Measurements from ENCODE around the gene ZNF562. TPM values are rescaled to one million over a fixed set of nuclear protein-coding genes. Genes with fewer than 3 reads are reported as not detected.
A peak's percentile ranks its signal among the peaks of the same experiment; 100 is the strongest.

ZNF562 gene
- total and polyA plus RNA-seq, 2 donors (not counting 3 experiments of a cell fraction or from before 2014, with no cell fraction given) = 6.3 to 27.0 TPM

DNA sequence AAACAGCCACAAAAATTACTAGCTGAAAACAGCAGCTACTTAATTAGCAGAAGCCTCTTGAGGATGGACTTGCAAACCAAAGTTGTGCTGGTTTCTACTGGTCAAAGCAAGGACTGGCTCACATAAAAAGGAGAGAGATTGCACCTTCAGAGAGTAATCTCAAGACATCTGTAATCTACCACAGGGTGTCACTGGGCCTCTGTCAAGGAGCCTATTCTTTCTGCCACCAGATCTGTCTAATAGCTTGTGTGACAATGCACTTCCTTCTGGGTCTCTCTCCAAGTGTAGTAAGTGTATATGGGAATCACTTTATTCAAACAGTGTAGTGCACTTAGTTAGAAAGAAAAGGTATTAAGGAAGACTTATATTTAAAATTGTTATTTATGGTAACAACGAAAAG, 29.4 kb downstream of the ZNF562 start:
- H3K4me1 ChIP-seq (ENCODE audit: control insufficient read depth, extremely low read depth, insufficient read depth, low read length) = no peaks in the 10 kb centered on the region
- no peaks in the 10 kb centered on the region for H3K9me1 ChIP-seq (replicated peaks; ENCODE audit: control insufficient read depth, extremely low read depth, insufficient read depth, low read length)
- POLR2A ChIA-PET = no interaction called here
- peaks cover 0 to 2% of the 10 kb centered on the region in 2 experiments for H3K36me3 ChIP-seq (ENCODE audit: control insufficient read depth in 2 of 2, extremely low read depth in 1 of 2, insufficient read depth in 2 of 2, low read length in 2 of 2)
- dilution Hi-C loops (cut with MboI; ENCODE audit: extremely low pct_ligation_motif_present, low sequenced_read_pairs) = no loop called here
- H3K79me2 ChIP-seq (ENCODE audit: control insufficient read depth, insufficient read depth, low read length) = peaks cover 5% of the 10 kb centered on the region
- H3K9me3 ChIP-seq (replicated peaks; ENCODE audit: control insufficient read depth, insufficient read depth, low read length) = no peaks in the 10 kb centered on the region
- no peak overlapping the region for H3K4me2 ChIP-seq (ENCODE audit: insufficient read depth, low read length)
- FAIRE-seq = no peak
- H3K4me3 ChIP-seq (replicated peaks in 1 of 3; ENCODE audit: insufficient read depth in 1 of 3, low read depth in 1 of 3, low read length in 3 of 3) = no peak overlapping the region
- no peak overlapping the region for H3K9ac ChIP-seq (replicated peaks; ENCODE audit: extremely low read depth, insufficient read depth, low read length)
- no peak overlapping the region for H2AFZ ChIP-seq (ENCODE audit: low read depth, low read length)
- BruUV-seq (replicated peaks) = no TSS peak
- no peaks in the 10 kb centered on the region for H4K20me1 ChIP-seq (replicated peaks; ENCODE audit: control insufficient read depth, extremely low read depth, insufficient read depth, low read length)
- no peaks in the 10 kb centered on the region for H3K27me3 ChIP-seq (ENCODE audit: control insufficient read depth in 2 of 2, insufficient read depth in 2 of 2, low read length in 2 of 2)
- no peak overlapping the region for H3K27ac ChIP-seq (ENCODE audit: insufficient read depth, low read depth, low read length)
- no peak for TF ChIP-seq MYC (IDR thresholded peaks at IDR 0.05; ENCODE audit: low read depth, low read length)
- no peak for TF ChIP-seq GATA2 (IDR thresholded peaks at IDR 0.05; ENCODE audit: insufficient read depth, insufficient read length, low read depth, low read length)
- TF ChIP-seq POLR2A (IDR thresholded peaks at IDR 0.05; ENCODE audit: low read depth, low read length) = no peak
- DNase-seq (ENCODE audit: low read depth, low spot score) = no peak
- intact Hi-C loops (cut with micrococcal nuclease) = no loop called here
- CTCF ChIA-PET = no interaction called here

DNA sequence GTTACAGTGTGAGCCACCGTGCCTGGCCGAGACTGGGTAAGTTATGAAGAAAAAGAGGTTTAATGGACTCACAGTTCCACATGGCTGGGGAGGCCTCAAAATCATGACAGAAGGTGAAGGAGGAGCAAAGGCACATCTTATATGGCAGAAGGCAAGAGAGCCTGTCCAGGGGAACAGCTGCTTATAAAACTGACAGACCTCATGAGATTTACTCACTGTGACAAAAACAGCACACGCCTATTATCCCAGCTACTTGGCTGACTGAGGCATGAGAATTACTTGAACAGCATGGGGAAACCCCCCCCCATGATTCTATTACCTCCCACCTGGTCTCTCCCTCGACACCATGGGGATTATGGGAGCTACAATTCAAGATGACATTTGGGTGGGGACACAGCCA, 30.4 kb downstream of the ZNF562 start:
- Histone ChIP-seq H3K9me3 (replicated peaks; ENCODE audit: control insufficient read depth, insufficient read depth, low read length) (no peaks in the 10 kb centered on the region), H3K27me3 (ENCODE audit: control insufficient read depth in 2 of 2, insufficient read depth in 2 of 2, low read length in 2 of 2) (no peaks in the 10 kb centered on the region), H3K4me2 (ENCODE audit: insufficient read depth, low read length) (no peak overlapping the region), H3K4me1 (ENCODE audit: control insufficient read depth, extremely low read depth, insufficient read depth, low read length) (no peaks in the 10 kb centered on the region), H3K36me3 (ENCODE audit: control insufficient read depth in 2 of 2, extremely low read depth in 1 of 2, insufficient read depth in 2 of 2, low read length in 2 of 2) (no peaks in the 10 kb centered on the region), H3K79me2 (ENCODE audit: control insufficient read depth, insufficient read depth, low read length) (peaks cover 3% of the 10 kb centered on the region), H3K4me3 (replicated peaks in 1 of 3; ENCODE audit: insufficient read depth in 1 of 3, low read depth in 1 of 3, low read length in 3 of 3) (no peak overlapping the region), H3K9ac (replicated peaks; ENCODE audit: extremely low read depth, insufficient read depth, low read length) (no peak overlapping the region), H4K20me1 (replicated peaks; ENCODE audit: control insufficient read depth, extremely low read depth, insufficient read depth, low read length) (no peaks in the 10 kb centered on the region), H3K9me1 (replicated peaks; ENCODE audit: control insufficient read depth, extremely low read depth, insufficient read depth, low read length) (no peaks in the 10 kb centered on the region), H3K27ac (ENCODE audit: insufficient read depth, low read depth, low read length) (no peak overlapping the region), H2AFZ (ENCODE audit: low read depth, low read length) (no peak overlapping the region)
- ChIA-PET POLR2A (no interaction called here), CTCF (no interaction called here)
- intact Hi-C loops (cut with micrococcal nuclease) = no loop called here
- no peak for TF ChIP-seq POLR2A (IDR thresholded peaks at IDR 0.05; ENCODE audit: low read depth, low read length)
- TF ChIP-seq MYC (IDR thresholded peaks at IDR 0.05; ENCODE audit: low read depth, low read length) = no peak
- TF ChIP-seq GATA2 (IDR thresholded peaks at IDR 0.05; ENCODE audit: insufficient read depth, insufficient read length, low read depth, low read length) = no peak
- TF ChIP-seq JUN (IDR thresholded peaks at IDR 0.05; ENCODE audit: borderline replicate concordance, insufficient read depth, insufficient read length, low read depth) = no peak
- no peak for TF ChIP-seq EZH2 (IDR thresholded peaks at IDR 0.05; ENCODE audit: borderline replicate concordance, low read depth, low read length, severe bottlenecking)
- no peak for TF ChIP-seq POLR2AphosphoS5 (IDR thresholded peaks at IDR 0.05; ENCODE audit: insufficient read depth, low read depth, low read length)
- TF ChIP-seq, protein P1, sequence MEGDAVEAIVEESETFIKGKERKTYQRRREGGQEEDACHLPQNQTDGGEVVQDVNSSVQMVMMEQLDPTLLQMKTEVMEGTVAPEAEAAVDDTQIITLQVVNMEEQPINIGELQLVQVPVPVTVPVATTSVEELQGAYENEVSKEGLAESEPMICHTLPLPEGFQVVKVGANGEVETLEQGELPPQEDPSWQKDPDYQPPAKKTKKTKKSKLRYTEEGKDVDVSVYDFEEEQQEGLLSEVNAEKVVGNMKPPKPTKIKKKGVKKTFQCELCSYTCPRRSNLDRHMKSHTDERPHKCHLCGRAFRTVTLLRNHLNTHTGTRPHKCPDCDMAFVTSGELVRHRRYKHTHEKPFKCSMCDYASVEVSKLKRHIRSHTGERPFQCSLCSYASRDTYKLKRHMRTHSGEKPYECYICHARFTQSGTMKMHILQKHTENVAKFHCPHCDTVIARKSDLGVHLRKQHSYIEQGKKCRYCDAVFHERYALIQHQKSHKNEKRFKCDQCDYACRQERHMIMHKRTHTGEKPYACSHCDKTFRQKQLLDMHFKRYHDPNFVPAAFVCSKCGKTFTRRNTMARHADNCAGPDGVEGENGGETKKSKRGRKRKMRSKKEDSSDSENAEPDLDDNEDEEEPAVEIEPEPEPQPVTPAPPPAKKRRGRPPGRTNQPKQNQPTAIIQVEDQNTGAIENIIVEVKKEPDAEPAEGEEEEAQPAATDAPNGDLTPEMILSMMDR (IDR thresholded peaks at IDR 0.05; ENCODE audit: extremely low read depth in 1 of 2, insufficient read depth in 1 of 2, low read depth in 1 of 2, low read length in 2 of 2) = no peak
- no TSS peak for BruUV-seq (replicated peaks)
- dilution Hi-C loops (cut with MboI; ENCODE audit: extremely low pct_ligation_motif_present, low sequenced_read_pairs) = no loop called here
- FAIRE-seq = peak; percentile 24
- DNase-seq (ENCODE audit: low read depth, low spot score) = no peak

Measured in endothelial cell of umbilical vein (primary cell).